K562 (cell line): ENCODE results near the gene IMMP2L. TPM values are rescaled to one million over a fixed set of nuclear protein-coding genes. Genes with fewer than 3 reads are reported as not detected.

Experiments used
- ASH1L ChIP-seq: fragments of 450-650 bp; IDR thresholded peaks from 2 replicates; pipeline ENCODE4 v1.6.1; 2018; ENCODE audit warnings: borderline replicate concordance, mild to moderate bottlenecking, low read depth; ENCODE audit not compliant: partially characterized antibody
- CBFB ChIP-seq: sonication (generic); formaldehyde crosslinking; IDR thresholded peaks from 2 replicates; pipeline ENCODE4 v1.4.0; 2020; ENCODE audit warnings: mild to moderate bottlenecking, missing genetic modification reagents
- ESRRA ChIP-seq: fragments of 450-650 bp; IDR thresholded peaks from 2 replicates; pipeline ENCODE4 v1.6.1; 2014; ENCODE audit warnings: low read depth, mild to moderate bottlenecking, moderate library complexity, borderline replicate concordance
- FIP1L1 ChIP-seq: fragments of 200-400 bp; formaldehyde crosslinking; IDR thresholded peaks from 2 replicates; pipeline ENCODE4 v1.6.1; 2018; ENCODE audit warnings: mild to moderate bottlenecking, low read depth, low read length; ENCODE audit not compliant: poor library complexity, severe bottlenecking
- HMG20B ChIP-seq: fragments of 250-450 bp; sonication (Bioruptor Pico); IDR thresholded peaks from 2 replicates; pipeline ENCODE4 v1.5.0; 2021; ENCODE audit warnings: mild to moderate bottlenecking
- HNRNPL ChIP-seq: fragments of 200-400 bp; formaldehyde crosslinking; IDR thresholded peaks from 2 replicates; pipeline ENCODE4 v1.6.1; 2017; ENCODE audit warnings: low read depth, mild to moderate bottlenecking, low read length
- MED1 ChIP-seq: sonication (generic); formaldehyde crosslinking; IDR thresholded peaks from 2 replicates; pipeline ENCODE4 v1.8.1; 2023; ENCODE audit warnings: missing genetic modification reagents, borderline replicate concordance
- NCOA2 ChIP-seq, 2 experiments: fragments of 450-650 bp; IDR thresholded peaks; 2 replicates each; pipeline ENCODE4 v1.6.1; 2018; ENCODE audit warnings: mild to moderate bottlenecking in 2 of 2, moderate library complexity in 1 of 2; ENCODE audit not compliant: partially characterized antibody in 2 of 2
- ZFP1 ChIP-seq: fragments of 450-650 bp; formaldehyde crosslinking; IDR thresholded peaks from 2 replicates; pipeline ENCODE4 v1.4.0; 2020; ENCODE audit warnings: mild to moderate bottlenecking, mixed read lengths
- ZFPM2 ChIP-seq: fragments of 250-450 bp; sonication (Bioruptor Pico); IDR thresholded peaks from 2 replicates; pipeline ENCODE4 v1.5.1; 2022; ENCODE audit warnings: mild to moderate bottlenecking
- ZNF324 ChIP-seq: fragments of 250-450 bp; sonication (Bioruptor Pico); IDR thresholded peaks from 2 replicates; pipeline ENCODE4 v1.4.0; 2020; ENCODE audit warnings: mild to moderate bottlenecking
- polyA plus RNA-seq, 8 experiments: library from polyadenylated mRNA; depleted of rRNA in 4 of 8; stranded (reverse) in 5 of 8; unstranded in 3 of 8; fragments of >200 nt; fragmentation: Nextera tagmentation in 2 of 8; fragmentation: Illumina TruSeq in 1 of 8; extraction: Ambion mirVana in 2 of 8; extraction: Trizol in 1 of 8; gene quantifications; 2 replicates each; pipeline versions ENCODE4 v1.2.1 to v1.2.3, GENCODE V29; 2011 to 2014; ENCODE audit warnings: inconsistent platforms in 1 of 8, missing spikeins in 1 of 8
- total RNA-seq, 7 experiments: library from RNA; depleted of rRNA in 6 of 7; stranded (reverse); fragments of >200 nt in 6 of 7; fragmentation: Illumina TruSeq in 2 of 7; extraction: Trizol in 2 of 7; gene quantifications; 2 replicates each; pipeline versions ENCODE4 v1.2.1 to v1.2.3, GENCODE V29; 2011 to 2021; ENCODE audit warnings: low replicate concordance in 1 of 7
- TF ChIP-seq, protein P1 (sequence below), 2 experiments: fragments of 450-650 bp; IDR thresholded peaks; 2 replicates each; pipeline ENCODE4 v1.6.1; 2016
- TF ChIP-seq, protein P2 (sequence below): IDR thresholded peaks from 2 replicates; pipeline ENCODE4 v1.6.1; 2012; ENCODE audit warnings: low read depth, low read length, improper control_type of control experiment, borderline replicate concordance
- TF ChIP-seq, protein P3 (sequence below): fragments of 450-650 bp; IDR thresholded peaks from 2 replicates; pipeline ENCODE4 v1.6.1; 2016; ENCODE audit warnings: antibody characterized with exemption
- TF ChIP-seq, protein P4 (sequence below): fragments of 250-450 bp; sonication (Bioruptor Pico); IDR thresholded peaks from 2 replicates; pipeline ENCODE4 v1.4.0; 2020; ENCODE audit warnings: mild to moderate bottlenecking, moderate library complexity
- TF ChIP-seq, protein P5 (sequence below): fragments of 150-350 bp; conservative IDR thresholded peaks from 2 replicates; pipeline ENCODE4 v1.6.1; 2014; ENCODE audit warnings: low read length

IMMP2L gene
- total and polyA plus RNA-seq, 9 of the 15 experiments (the other 6 are each of a cell fraction or from before 2014, with no cell fraction given): 29.7 to 116 (median 53.0) TPM

DNA sequence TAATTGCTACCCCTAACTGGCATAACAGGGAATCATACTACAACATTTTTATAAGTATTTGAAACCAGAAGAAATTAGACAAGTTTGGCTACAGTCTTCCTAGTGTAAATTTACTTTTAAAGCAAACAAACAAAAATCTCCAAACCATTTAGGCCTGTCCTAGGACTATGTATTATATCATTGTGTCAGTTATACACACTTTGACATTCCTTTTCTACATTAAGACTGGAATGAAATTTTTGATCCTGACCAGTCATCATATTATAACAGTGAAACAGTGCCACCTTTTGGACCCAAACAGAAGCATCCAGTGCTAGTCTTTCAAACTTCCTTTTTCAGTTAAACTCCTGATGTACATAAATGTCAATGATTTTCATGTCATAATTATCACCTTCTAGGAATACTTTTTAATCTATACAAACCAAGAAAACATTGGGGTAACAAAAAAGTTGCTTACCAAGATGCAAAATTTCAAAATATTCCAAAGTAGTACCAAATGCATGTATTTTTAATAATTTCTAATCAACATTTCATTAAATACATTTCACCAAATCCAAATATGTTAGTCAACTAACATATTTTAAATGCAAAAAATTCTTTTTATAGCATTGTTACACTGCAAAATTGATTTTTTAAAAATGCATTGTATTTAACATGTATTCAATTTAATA, 75.7 kb downstream of the IMMP2L start (continued):
- TF ChIP-seq, protein P1, sequence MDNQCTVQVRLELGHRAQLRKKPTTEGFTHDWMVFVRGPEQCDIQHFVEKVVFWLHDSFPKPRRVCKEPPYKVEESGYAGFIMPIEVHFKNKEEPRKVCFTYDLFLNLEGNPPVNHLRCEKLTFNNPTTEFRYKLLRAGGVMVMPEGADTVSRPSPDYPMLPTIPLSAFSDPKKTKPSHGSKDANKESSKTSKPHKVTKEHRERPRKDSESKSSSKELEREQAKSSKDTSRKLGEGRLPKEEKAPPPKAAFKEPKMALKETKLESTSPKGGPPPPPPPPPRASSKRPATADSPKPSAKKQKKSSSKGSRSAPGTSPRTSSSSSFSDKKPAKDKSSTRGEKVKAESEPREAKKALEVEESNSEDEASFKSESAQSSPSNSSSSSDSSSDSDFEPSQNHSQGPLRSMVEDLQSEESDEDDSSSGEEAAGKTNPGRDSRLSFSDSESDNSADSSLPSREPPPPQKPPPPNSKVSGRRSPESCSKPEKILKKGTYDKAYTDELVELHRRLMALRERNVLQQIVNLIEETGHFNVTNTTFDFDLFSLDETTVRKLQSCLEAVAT (IDR thresholded peaks at IDR 0.05): 0 out of 4 replicates have a peak, but pooled peaks of 1 of the 2 experiments have one; percentile 29
- TF ChIP-seq FIP1L1 (no peak), ESRRA (no peak), ZFP1 (no peak), HNRNPL (no peak), ZNF324 (CRISPR knock-in tag) (no peak), ZFPM2 (CRISPR knock-in tag) (0 out of 2 replicates have a peak, but pooled peaks have one; percentile 13), CBFB (CRISPR knock-in tag) (no peak), ASH1L (no peak), NCOA2 (IDR thresholded peaks at IDR 0.05; ENCODE audit: partially characterized antibody in 2 of 2) (no peak), HMG20B (CRISPR knock-in tag) (no peak), MED1 (no peak)
- TF ChIP-seq, protein P2, sequence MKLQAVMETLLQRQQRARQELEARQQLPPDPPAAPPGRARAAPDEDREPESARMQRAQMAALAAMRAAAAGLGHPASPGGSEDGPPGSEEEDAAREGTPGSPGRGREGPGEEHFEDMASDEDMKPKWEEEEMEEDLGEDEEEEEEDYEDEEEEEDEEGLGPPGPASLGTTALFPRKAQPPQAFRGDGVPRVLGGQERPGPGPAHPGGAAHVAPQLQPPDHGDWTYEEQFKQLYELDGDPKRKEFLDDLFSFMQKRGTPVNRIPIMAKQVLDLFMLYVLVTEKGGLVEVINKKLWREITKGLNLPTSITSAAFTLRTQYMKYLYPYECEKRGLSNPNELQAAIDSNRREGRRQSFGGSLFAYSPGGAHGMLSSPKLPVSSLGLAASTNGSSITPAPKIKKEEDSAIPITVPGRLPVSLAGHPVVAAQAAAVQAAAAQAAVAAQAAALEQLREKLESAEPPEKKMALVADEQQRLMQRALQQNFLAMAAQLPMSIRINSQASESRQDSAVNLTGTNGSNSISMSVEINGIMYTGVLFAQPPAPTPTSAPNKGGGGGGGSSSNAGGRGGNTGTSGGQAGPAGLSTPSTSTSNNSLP: peak; percentile 98
- TF ChIP-seq, protein P3, sequence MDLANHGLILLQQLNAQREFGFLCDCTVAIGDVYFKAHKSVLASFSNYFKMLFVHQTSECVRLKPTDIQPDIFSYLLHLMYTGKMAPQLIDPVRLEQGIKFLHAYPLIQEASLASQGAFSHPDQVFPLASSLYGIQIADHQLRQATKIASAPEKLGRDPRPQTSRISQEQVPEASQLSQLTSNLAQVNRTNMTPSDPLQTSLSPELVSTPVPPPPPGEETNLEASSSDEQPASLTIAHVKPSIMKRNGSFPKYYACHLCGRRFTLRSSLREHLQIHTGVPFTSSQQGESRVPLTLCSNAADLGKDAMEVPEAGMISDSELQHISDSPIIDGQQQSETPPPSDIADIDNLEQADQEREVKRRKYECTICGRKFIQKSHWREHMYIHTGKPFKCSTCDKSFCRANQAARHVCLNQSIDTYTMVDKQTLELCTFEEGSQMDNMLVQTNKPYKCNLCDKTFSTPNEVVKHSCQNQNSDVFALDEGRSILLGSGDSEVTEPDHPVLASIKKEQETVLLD: no peak; the same call in 1 of the 2 replicates
- TF ChIP-seq, protein P4, sequence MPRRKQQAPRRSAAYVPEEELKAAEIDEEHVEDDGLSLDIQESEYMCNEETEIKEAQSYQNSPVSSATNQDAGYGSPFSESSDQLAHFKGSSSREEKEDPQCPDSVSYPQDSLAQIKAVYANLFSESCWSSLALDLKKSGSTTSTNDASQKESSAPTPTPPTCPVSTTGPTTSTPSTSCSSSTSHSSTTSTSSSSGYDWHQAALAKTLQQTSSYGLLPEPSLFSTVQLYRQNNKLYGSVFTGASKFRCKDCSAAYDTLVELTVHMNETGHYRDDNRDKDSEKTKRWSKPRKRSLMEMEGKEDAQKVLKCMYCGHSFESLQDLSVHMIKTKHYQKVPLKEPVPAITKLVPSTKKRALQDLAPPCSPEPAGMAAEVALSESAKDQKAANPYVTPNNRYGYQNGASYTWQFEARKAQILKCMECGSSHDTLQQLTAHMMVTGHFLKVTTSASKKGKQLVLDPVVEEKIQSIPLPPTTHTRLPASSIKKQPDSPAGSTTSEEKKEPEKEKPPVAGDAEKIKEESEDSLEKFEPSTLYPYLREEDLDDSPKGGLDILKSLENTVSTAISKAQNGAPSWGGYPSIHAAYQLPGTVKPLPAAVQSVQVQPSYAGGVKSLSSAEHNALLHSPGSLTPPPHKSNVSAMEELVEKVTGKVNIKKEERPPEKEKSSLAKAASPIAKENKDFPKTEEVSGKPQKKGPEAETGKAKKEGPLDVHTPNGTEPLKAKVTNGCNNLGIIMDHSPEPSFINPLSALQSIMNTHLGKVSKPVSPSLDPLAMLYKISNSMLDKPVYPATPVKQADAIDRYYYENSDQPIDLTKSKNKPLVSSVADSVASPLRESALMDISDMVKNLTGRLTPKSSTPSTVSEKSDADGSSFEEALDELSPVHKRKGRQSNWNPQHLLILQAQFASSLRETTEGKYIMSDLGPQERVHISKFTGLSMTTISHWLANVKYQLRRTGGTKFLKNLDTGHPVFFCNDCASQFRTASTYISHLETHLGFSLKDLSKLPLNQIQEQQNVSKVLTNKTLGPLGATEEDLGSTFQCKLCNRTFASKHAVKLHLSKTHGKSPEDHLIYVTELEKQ (CRISPR knock-in tag): no peak
- TF ChIP-seq, protein P5, sequence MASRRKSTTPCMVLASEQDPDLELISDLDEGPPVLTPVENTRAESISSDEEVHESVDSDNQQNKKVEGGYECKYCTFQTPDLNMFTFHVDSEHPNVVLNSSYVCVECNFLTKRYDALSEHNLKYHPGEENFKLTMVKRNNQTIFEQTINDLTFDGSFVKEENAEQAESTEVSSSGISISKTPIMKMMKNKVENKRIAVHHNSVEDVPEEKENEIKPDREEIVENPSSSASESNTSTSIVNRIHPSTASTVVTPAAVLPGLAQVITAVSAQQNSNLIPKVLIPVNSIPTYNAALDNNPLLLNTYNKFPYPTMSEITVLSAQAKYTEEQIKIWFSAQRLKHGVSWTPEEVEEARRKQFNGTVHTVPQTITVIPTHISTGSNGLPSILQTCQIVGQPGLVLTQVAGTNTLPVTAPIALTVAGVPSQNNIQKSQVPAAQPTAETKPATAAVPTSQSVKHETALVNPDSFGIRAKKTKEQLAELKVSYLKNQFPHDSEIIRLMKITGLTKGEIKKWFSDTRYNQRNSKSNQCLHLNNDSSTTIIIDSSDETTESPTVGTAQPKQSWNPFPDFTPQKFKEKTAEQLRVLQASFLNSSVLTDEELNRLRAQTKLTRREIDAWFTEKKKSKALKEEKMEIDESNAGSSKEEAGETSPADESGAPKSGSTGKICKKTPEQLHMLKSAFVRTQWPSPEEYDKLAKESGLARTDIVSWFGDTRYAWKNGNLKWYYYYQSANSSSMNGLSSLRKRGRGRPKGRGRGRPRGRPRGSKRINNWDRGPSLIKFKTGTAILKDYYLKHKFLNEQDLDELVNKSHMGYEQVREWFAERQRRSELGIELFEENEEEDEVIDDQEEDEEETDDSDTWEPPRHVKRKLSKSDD: no peak
